Mucosa of rectum (tissue), 2 donors: ENCODE results near the gene TUBB.

Experiments
- H3K27ac ChIP-seq, 2 donors: one replicate each; pipeline ENCODE4 v1.7.0; 2013; ENCODE audit warnings: inconsistent platforms in 2 of 2, low read depth in 2 of 2, low read length in 2 of 2
- H3K27me3 ChIP-seq, 2 donors: one replicate each; pipeline ENCODE4 v1.7.0; 2013; ENCODE audit warnings: low read length in 2 of 2; ENCODE audit not compliant: control insufficient read depth in 2 of 2, insufficient read depth in 2 of 2
- H3K36me3 ChIP-seq, 2 donors: one replicate each; pipeline ENCODE4 v1.7.0; 2013; ENCODE audit warnings: low read length in 2 of 2; ENCODE audit not compliant: control insufficient read depth in 2 of 2, insufficient read depth in 2 of 2
- H3K4me1 ChIP-seq, 2 donors: one replicate each; pipeline ENCODE4 v1.7.0; 2013; ENCODE audit warnings: low read length in 2 of 2, mild to moderate bottlenecking in 1 of 2; ENCODE audit not compliant: control insufficient read depth in 2 of 2, insufficient read depth in 2 of 2
- H3K4me3 ChIP-seq, 2 donors: one replicate each; pipeline ENCODE4 v1.7.0; 2013; ENCODE audit warnings: low read length in 2 of 2
- H3K9ac ChIP-seq, 2 donors: one replicate each; pipeline ENCODE4 v1.7.0; 2013; ENCODE audit warnings: low read length in 2 of 2, low read depth in 1 of 2, mild to moderate bottlenecking in 1 of 2
- H3K9me3 ChIP-seq, 2 donors: one replicate each; pipeline ENCODE4 v1.7.0; 2013; ENCODE audit warnings: low read length in 2 of 2; ENCODE audit not compliant: control insufficient read depth in 2 of 2
- donor health status: healthy.
- donor health status: Normal muscosa, but diverticular disease.

TUBB gene

GRCh38 chr6:30682143-30683117, 37.7 kb upstream of the TUBB start:
- Histone ChIP-seq H3K27ac (peak overlapping the region; percentile 80 to 97), H3K36me3 (peaks cover 0 to 7% of the 10 kb centered on the region in 2 donors), H3K9ac (peak overlapping the region; percentile 55 to 73), H3K4me1 (peaks cover 33 to 34% of the 10 kb centered on the region in 2 donors), H3K4me3 (peak overlapping the region; percentile 65 to 84), H3K9me3 (no peaks in the 10 kb centered on the region), H3K27me3 (peaks cover 0 to 3% of the 10 kb centered on the region in 2 donors)

DNA sequence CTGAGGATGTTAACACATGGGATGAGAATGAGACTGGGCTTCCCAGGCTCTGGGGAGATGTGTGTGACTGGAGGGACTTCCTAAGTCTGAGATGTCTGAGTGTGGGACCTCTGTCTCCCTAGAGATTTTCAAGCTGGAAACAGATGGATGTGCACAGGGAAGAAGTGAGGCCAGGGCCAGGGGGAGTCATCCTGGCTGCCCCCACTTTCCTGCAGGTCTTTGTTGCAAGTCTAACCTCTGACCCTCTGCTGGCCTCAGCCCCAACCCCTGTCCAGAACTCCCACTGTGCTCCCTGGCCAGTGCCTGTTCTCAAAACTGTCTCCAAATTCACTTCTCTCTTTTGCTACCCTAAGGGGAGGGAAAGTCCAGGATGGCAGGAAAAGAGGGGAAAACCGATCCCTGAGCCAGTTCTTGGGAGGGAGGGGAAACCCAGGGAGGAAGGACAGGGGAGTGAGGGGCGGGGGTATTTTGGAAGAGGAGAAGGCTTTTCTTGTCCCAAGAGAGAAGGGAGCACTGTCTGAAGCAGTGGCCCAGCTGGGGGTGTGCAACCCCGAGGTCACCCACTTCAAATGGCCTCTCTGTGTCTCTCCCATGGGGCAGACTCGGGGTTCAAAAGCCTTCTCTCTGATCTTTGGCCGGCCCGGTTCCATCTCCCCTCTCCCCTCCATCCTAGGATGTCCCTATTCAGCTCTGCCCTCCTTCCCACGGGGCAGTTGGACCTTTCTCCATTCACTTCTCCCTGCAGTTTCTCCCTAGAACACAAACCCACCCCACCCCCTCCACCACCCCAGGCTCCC, 36.8 kb upstream of the TUBB start:
- Histone ChIP-seq H3K4me3 (peak overlapping the region; percentile 65 to 84), H3K9ac (peak overlapping the region; percentile 55 to 73), H3K36me3 (peaks cover 0 to 6% of the 10 kb centered on the region in 2 donors), H3K27ac (peak overlapping the region; percentile 80 to 97), H3K4me1 (peaks cover 41 to 43% of the 10 kb centered on the region in 2 donors), H3K27me3 (peaks cover 0 to 3% of the 10 kb centered on the region in 2 donors), H3K9me3 (no peaks in the 10 kb centered on the region)

- Histone ChIP-seq H3K36me3 (peaks cover 0 to 3% of the 10 kb centered on the region in 2 donors), H3K9ac (peak overlapping the region; percentile 53 to 73), H3K4me1 (peaks cover 42 to 47% of the 10 kb centered on the region in 2 donors)
These were observed 36.2 kb upstream of the TUBB start for GRCh38 chr6:30683980-30684338.

DNA sequence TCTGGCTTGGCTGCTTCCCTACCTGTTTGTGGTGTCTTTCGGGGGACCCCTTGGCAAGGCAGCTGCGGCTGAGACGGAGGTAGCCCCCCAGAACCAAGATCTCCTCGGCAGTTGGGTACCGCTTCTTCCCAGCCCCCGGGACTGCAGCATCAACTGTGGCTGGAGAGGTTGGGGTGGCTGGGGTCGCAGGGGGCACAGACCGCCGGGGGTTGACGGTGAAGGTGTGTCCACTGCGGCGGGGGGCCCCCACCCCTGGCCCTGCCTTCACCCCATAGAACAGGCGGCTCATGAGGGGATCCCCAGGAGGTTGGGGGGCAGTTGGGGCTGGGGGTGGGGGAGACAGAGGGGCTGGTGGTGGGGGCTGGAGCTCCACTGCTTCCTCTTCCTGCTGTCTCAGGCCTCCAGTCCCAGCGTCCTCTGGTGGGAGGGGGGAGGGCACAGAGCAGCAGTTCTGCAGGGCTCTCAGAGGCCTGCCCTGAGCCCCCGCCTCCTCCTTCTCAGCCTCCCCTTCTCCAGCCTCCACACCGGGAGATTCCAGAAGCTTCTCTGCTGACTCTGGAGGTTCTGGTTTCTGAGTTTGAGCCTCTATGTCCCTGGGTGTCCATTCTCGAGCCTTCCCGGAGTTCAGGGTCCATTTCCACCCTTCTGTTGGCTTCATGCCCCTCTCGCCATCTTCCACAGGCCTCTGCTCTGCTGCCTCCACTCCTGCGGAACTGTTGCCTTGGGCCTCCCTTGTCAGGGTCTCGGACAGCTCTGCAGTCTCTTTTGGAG, 35.6 kb upstream of the TUBB start:
- H3K9ac ChIP-seq = peak overlapping the region; percentile 78 to 87

More at GRCh38 chr6:30683980-30684338, 36.2 kb upstream of the TUBB start:
- Histone ChIP-seq H3K9me3 (no peaks in the 10 kb centered on the region), H3K27me3 (peaks cover 0 to 3% of the 10 kb centered on the region in 2 donors), H3K4me3 (peak overlapping the region; percentile 65 to 84), H3K27ac (peak overlapping the region; percentile 80 to 97)

DNA sequence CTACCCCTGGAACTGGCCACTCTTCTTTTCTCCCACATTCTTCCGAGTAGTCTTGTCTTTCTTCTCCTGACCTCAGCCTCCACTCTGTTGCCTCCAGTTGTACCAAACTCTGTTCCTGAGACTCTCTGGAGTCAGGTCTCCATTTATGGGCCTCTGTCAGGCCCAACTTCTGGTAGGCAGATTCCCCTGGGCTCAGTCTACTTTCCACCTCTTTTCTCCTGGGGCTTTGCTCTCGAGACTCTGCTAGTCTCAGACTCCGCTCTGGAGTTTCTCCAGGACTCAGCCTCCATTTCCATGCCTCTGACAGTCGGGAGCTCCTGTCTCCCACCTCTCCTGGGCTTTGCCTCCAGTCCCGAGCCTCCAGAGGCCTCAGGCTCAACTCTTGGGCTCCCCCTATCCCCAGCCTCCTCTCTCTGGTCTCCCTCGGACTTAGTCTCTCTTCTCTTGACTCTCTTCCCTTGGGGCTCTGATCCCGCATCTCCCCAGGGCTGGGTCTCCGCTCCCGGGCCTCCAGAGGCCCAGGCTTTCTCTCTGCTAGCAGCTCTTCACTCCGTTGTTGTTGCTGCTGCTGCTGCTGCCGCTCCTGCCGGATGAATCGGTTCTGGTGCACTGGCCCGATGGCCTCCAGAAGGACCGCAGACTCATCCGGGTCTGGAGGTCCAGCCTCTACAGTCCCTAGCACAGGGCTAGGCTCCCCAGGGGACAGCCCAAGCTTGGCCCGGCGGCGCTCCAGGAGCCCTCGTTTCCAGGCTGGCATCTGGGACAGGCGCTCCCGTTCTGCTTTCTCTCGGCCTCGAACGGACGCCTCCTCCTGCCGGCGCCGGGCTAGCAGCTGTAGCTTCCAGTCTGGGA, 34.8 kb upstream of the TUBB start:
- peak overlapping the region; percentile 68 to 90 for H3K4me3 ChIP-seq
- peak overlapping the region; percentile 88 to 97 for H3K27ac ChIP-seq
- peaks cover 0 to 3% of the 10 kb centered on the region in 2 donors for H3K27me3 ChIP-seq
- peaks cover 39 to 51% of the 10 kb centered on the region in 2 donors for H3K4me1 ChIP-seq
- no peaks in the 10 kb centered on the region for H3K9me3 ChIP-seq
- peak overlapping the region; percentile 78 to 87 for H3K9ac ChIP-seq
- peaks cover 0 to under 1% of the 10 kb centered on the region in 2 donors for H3K36me3 ChIP-seq

More for the DNA sequence above, 35.6 kb upstream of the TUBB start:
- Histone ChIP-seq H3K27me3 (peaks cover 0 to 3% of the 10 kb centered on the region in 2 donors), H3K4me1 (peaks cover 43 to 50% of the 10 kb centered on the region in 2 donors), H3K4me3 (peak overlapping the region; percentile 68 to 90), H3K27ac (peak overlapping the region; percentile 88 to 97), H3K36me3 (peaks cover 0 to 3% of the 10 kb centered on the region in 2 donors), H3K9me3 (no peaks in the 10 kb centered on the region)

- no peaks in the 10 kb centered on the region for H3K9me3 ChIP-seq
- H3K4me3 ChIP-seq = peak within 1 kb of the TSS; percentile 68 to 90
- peaks cover 41 to 51% of the 10 kb centered on the region in 2 donors for H3K4me1 ChIP-seq
- peak within 1 kb of the TSS; percentile 88 to 97 for H3K27ac ChIP-seq
- H3K27me3 ChIP-seq = peaks cover 0 to 3% of the 10 kb centered on the region in 2 donors
- peak within 1 kb of the TSS; percentile 78 to 87 for H3K9ac ChIP-seq
- H3K36me3 ChIP-seq = no peaks in the 10 kb centered on the region
These were observed 33.9 kb upstream of the TUBB start, which contains the start of gene PPP1R18 for GRCh38 chr6:30686009-30686907. PPP1R18 (minus strand) TSS chr6:30686645; CDS start chr6:30686018, 627 bp downstream.

DNA sequence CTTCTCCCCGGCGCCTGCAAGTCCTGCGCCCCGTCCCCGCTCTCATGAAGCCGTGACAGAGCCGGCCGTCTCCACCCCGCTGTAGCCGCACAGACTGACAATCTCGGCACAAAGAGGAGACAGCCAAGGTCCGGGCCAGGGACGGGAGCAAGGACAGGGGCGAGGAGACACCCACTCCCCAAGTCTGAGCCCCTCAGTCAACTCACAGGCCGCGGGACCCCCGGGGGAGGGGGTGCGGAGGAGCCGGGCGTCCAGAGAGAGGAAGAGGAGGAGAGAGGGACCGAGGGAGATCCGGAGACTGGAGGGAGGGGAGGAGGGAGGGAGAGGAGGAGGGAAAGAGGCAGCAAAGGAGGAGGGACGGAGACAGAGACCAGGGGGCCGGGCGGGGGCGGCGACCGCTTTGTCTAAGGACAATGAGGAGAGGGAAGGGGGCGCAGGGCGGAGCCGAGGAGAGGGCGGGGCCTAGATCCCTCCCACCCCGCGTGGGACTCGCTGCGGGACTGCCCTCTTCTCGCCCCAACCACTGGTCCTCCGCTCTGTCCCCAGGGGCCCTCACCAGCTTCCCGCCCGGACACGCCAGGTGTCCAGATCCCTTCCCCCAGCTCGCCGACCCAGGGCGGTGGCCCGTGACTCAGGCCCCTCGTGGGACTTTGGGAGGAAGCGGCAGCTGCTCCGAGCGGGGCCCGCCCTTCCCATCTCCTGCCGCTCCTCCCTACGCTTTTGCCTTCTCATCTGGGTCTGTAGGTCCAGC, 33.1 kb upstream of the TUBB start:
- H3K36me3 ChIP-seq = no peaks in the 10 kb centered on the region
- peak overlapping the region; percentile 88 to 97 for H3K27ac ChIP-seq
- peak overlapping the region; percentile 72 to 78 for H3K9ac ChIP-seq
- H3K27me3 ChIP-seq = peaks cover 0 to 3% of the 10 kb centered on the region in 2 donors
- H3K9me3 ChIP-seq = no peaks in the 10 kb centered on the region
- H3K4me3 ChIP-seq = peak overlapping the region; percentile 68 to 72
- peaks cover 37 to 51% of the 10 kb centered on the region in 2 donors for H3K4me1 ChIP-seq
